HepG2 (cell line): ENCODE measurements around the gene TMEM79. TPM values are rescaled to one million over a fixed set of nuclear protein-coding genes. Genes with fewer than 3 reads are reported as not detected.

Source experiments
- BATF2 ChIP-seq: sonication (generic); formaldehyde crosslinking; IDR thresholded peaks from 2 replicates; pipeline ENCODE4 v1.8.0; 2022; ENCODE audit warnings: mild to moderate bottlenecking, missing genetic modification reagents, moderate library complexity
- CSRNP1 ChIP-seq: sonication (generic); formaldehyde crosslinking; IDR thresholded peaks from 2 replicates; pipeline ENCODE4 v1.8.1; 2023; ENCODE audit warnings: mild to moderate bottlenecking, missing genetic modification reagents
- DMTF1 ChIP-seq: sonication (generic); formaldehyde crosslinking; IDR thresholded peaks from 2 replicates; pipeline ENCODE4 v1.4.0; 2020; ENCODE audit warnings: mild to moderate bottlenecking, missing genetic modification reagents
- GZF1 ChIP-seq: sonication (generic); formaldehyde crosslinking; IDR thresholded peaks from 2 replicates; pipeline ENCODE4 v1.5.1; 2020; ENCODE audit warnings: mild to moderate bottlenecking, missing genetic modification reagents
- JDP2 ChIP-seq: sonication (generic); formaldehyde crosslinking; IDR thresholded peaks from 2 replicates; pipeline ENCODE4 v1.8.1; 2022; ENCODE audit warnings: missing genetic modification reagents, borderline replicate concordance
- MAZ ChIP-seq, 2 experiments: sonication (generic) in 1 of 2; formaldehyde crosslinking in 1 of 2; IDR thresholded peaks; 2 replicates each; pipeline versions ENCODE4 v1.5.0 to v1.6.1; 2012 to 2020; ENCODE audit warnings: low read depth in 2 of 2, mild to moderate bottlenecking in 2 of 2, borderline replicate concordance in 1 of 2, improper control_type of control experiment in 1 of 2, low read length in 1 of 2, missing genetic modification reagents in 1 of 2, moderate library complexity in 1 of 2
- NCOA5 ChIP-seq: sonication (generic); formaldehyde crosslinking; IDR thresholded peaks from 2 replicates; pipeline ENCODE4 v1.4.0; 2020; ENCODE audit warnings: missing genetic modification reagents
- NFIC ChIP-seq: IDR thresholded peaks from 2 replicates; pipeline ENCODE4 v1.6.1; 2012; ENCODE audit warnings: mild to moderate bottlenecking, low read length, inconsistent platforms
- RARA ChIP-seq: IDR thresholded peaks from 2 replicates; pipeline ENCODE4 v1.6.1; 2016; ENCODE audit warnings: missing genetic modification reagents, missing compliant biosample characterization
- SALL2 ChIP-seq: sonication (generic); formaldehyde crosslinking; IDR thresholded peaks from 2 replicates; pipeline ENCODE4 v1.8.1; 2023; ENCODE audit warnings: mild to moderate bottlenecking, missing genetic modification reagents, inconsistent platforms
- THAP7 ChIP-seq: sonication (generic); formaldehyde crosslinking; IDR thresholded peaks from 2 replicates; pipeline ENCODE4 v1.8.1; 2023; ENCODE audit warnings: mild to moderate bottlenecking, missing genetic modification reagents
- TP53 ChIP-seq: sonication (generic); formaldehyde crosslinking; conservative IDR thresholded peaks from 2 replicates; pipeline ENCODE4 v1.4.0; 2020; ENCODE audit warnings: missing genetic modification reagents
- XRCC5 ChIP-seq: fragments of 200-400 bp; formaldehyde crosslinking; optimal IDR thresholded peaks from 2 replicates; pipeline ENCODE3; 2017; ENCODE audit warnings: mild to moderate bottlenecking, low read length
- ZBTB10 ChIP-seq: sonication (generic); formaldehyde crosslinking; IDR thresholded peaks from 2 replicates; pipeline ENCODE4 v1.4.0; 2020; ENCODE audit warnings: missing genetic modification reagents, borderline replicate concordance
- ZNF225 ChIP-seq: sonication (generic); formaldehyde crosslinking; IDR thresholded peaks from 2 replicates; pipeline ENCODE4 v1.4.0; 2020; ENCODE audit warnings: mild to moderate bottlenecking, missing genetic modification reagents
- ZNF335 ChIP-seq: sonication (generic); formaldehyde crosslinking; IDR thresholded peaks from 2 replicates; pipeline ENCODE4 v1.4.0; 2020; ENCODE audit warnings: missing genetic modification reagents
- ZNF446 ChIP-seq: sonication (generic); formaldehyde crosslinking; IDR thresholded peaks from 2 replicates; pipeline ENCODE4 v1.5.0; 2020; ENCODE audit warnings: mild to moderate bottlenecking, missing genetic modification reagents
- ZNF570 ChIP-seq: sonication (generic); formaldehyde crosslinking; IDR thresholded peaks from 2 replicates; pipeline ENCODE4 v1.4.0; 2020; ENCODE audit warnings: mild to moderate bottlenecking, missing genetic modification reagents, borderline replicate concordance
- ZNF598 ChIP-seq: sonication (generic); formaldehyde crosslinking; IDR thresholded peaks from 2 replicates; pipeline ENCODE4 v1.5.1; 2020; ENCODE audit warnings: mild to moderate bottlenecking, missing genetic modification reagents, borderline replicate concordance
- ZNF660 ChIP-seq: sonication (generic); formaldehyde crosslinking; IDR thresholded peaks from 2 replicates; pipeline ENCODE4 v1.5.1; 2020; ENCODE audit warnings: mild to moderate bottlenecking, low read depth, missing genetic modification reagents, borderline replicate concordance
- ZNF670 ChIP-seq: sonication (generic); formaldehyde crosslinking; IDR thresholded peaks from 2 replicates; pipeline ENCODE4 v1.8.0; 2022; ENCODE audit warnings: mild to moderate bottlenecking, missing genetic modification reagents, borderline replicate concordance
- ZSCAN25 ChIP-seq: sonication (generic); formaldehyde crosslinking; IDR thresholded peaks from 2 replicates; pipeline ENCODE4 v1.8.0; 2022; ENCODE audit warnings: mild to moderate bottlenecking, missing genetic modification reagents
- ZSCAN31 ChIP-seq: sonication (generic); formaldehyde crosslinking; IDR thresholded peaks from 2 replicates; pipeline ENCODE4 v1.5.0; 2020; ENCODE audit warnings: low read depth, mild to moderate bottlenecking, missing genetic modification reagents
- polyA plus RNA-seq, 8 experiments: library from polyadenylated mRNA; depleted of rRNA in 3 of 8; stranded (reverse) in 7 of 8; unstranded in 1 of 8; fragments of >200 nt; fragmentation: Illumina TruSeq in 4 of 8; extraction: Trizol in 4 of 8; gene quantifications; 2 replicates each; pipeline versions ENCODE4 v1.2.1 to v1.2.3, GENCODE V29; 2011 to 2016; ENCODE audit warnings: low read depth in 4 of 8, missing spikeins in 1 of 8, mixed read lengths in 1 of 8; ENCODE audit not compliant: insufficient read depth in 1 of 8
- total RNA-seq, 5 experiments: library from RNA; depleted of rRNA; stranded (reverse); fragments of >200 nt; fragmentation: Illumina TruSeq; extraction: Trizol; gene quantifications; 2 replicates each; pipeline ENCODE4 v1.2.3, GENCODE V29; 2016; ENCODE audit warnings: low read depth in 1 of 5

Gene TMEM79
- total and polyA plus RNA-seq, 2 of the 13 experiments (the other 11 are each of a cell fraction or from before 2014, with no cell fraction given) = 1.2 to 1.9 TPM

- TF ChIP-seq THAP7 (CRISPR knock-in tag) (no peak), ZNF225 (CRISPR knock-in tag) (0 out of 2 replicates have a peak, but pooled peaks have one; percentile 44), ZNF335 (CRISPR knock-in tag) (no peak), ZNF660 (CRISPR knock-in tag) (0 out of 2 replicates have a peak, but pooled peaks have one; percentile 33), ZSCAN31 (0 out of 2 replicates have a peak, but pooled peaks have one; percentile 50), ZNF570 (CRISPR knock-in tag) (0 out of 2 replicates have a peak, but pooled peaks have one; percentile 6), RARA (CRISPR knock-in tag) (no peak), MAZ (IDR thresholded peaks at IDR 0.05; ENCODE audit: borderline replicate concordance, low read depth, low read length) (0 out of 2 replicates have a peak, but pooled peaks have one; percentile 1), MAZ (CRISPR knock-in tag; IDR thresholded peaks at IDR 0.05; ENCODE audit: low read depth) (no peak), ZNF446 (peak; percentile 69; the same call in 1 of the 2 replicates), SALL2 (CRISPR knock-in tag) (no peak), CSRNP1 (CRISPR knock-in tag) (no peak), DMTF1 (no peak), GZF1 (CRISPR knock-in tag) (peak; percentile 23; the same call in 1 of the 2 replicates), ZBTB10 (CRISPR knock-in tag) (no peak), JDP2 (CRISPR knock-in tag) (no peak), ZNF670 (CRISPR knock-in tag) (no peak), ZSCAN25 (CRISPR knock-in tag) (no peak), TP53 (no peak), NFIC (no peak), BATF2 (CRISPR knock-in tag) (no peak), XRCC5 (no peak), ZNF598 (CRISPR knock-in tag) (no peak), NCOA5 (CRISPR knock-in tag) (no peak)
Measured at GRCh38 chr1:156337888-156338179, 53.7 kb downstream of the TMEM79 start (continued).
